Upper lobe of right lung (tissue), 1 donor: ENCODE results near the gene NOTCH4. TPM values are rescaled to one million over a fixed set of nuclear protein-coding genes. Genes with fewer than 3 reads are reported as not detected.
A peak's percentile ranks its signal among the peaks of the same experiment; 100 is the strongest.

Experiments
- ATAC-seq: fragments of 200-7000 bp; cut with Tn5 transposase; one replicate; pipeline ENCODE4 v1.9.1; 2020; ENCODE audit warnings: mild to moderate bottlenecking, moderate library complexity
- DNase-seq: peaks from one replicate; pipeline ENCODE4 v3.0.0-alpha.2; 2020
- H3K27ac ChIP-seq: fragments of 200-600 bp; one replicate; pipeline ENCODE4 v1.8.0; 2022
- H3K27me3 ChIP-seq: fragments of 200-600 bp; one replicate; pipeline ENCODE4 v1.8.0; 2022; ENCODE audit warnings: mild to moderate bottlenecking
- H3K36me3 ChIP-seq: fragments of 200-600 bp; one replicate; pipeline ENCODE4 v1.8.0; 2022
- H3K4me1 ChIP-seq: fragments of 200-600 bp; one replicate; pipeline ENCODE4 v1.8.0; 2022
- H3K4me3 ChIP-seq: fragments of 200-600 bp; one replicate; pipeline ENCODE4 v1.8.0; 2022; ENCODE audit warnings: mild to moderate bottlenecking
- H3K9me3 ChIP-seq: fragments of 200-600 bp; one replicate; pipeline ENCODE4 v1.8.0; 2022
- CTCF ChIP-seq: fragments of 200-600 bp; IDR thresholded peaks from one replicate; pipeline ENCODE4 v1.8.0; 2022; ENCODE audit warnings: antibody characterized with exemption
- intact Hi-C: fragments of 100-400 bp; cut with DNase I; formaldehyde crosslinking; loops from one replicate; pipeline ENCODE4 v1.11.0; 2022
- total RNA-seq: library from RNA; stranded (reverse); fragmentation: NEBNext Ultra II Directional; extraction: Animal tissue kit (Norgen Biotek cat#: 25700); gene quantifications from one replicate; pipeline ENCODE4 v1.2.1, GENCODE V29; 2021
- donor health status: DM: no; HTN: yes; CAD: no; lungs with severe emphysema.

NOTCH4 gene
- total RNA-seq, 1 donor from 2014 or later, result 78.7 TPM

GRCh38 chr6:32177788-32178546, 45.9 kb downstream of the NOTCH4 start, which contains the start of gene RNF5:
RNF5 (plus strand) TSS chr6:32178405; CDS start chr6:32178512, 107 bp downstream.
- DNase-seq, result peak; percentile 96
- Histone ChIP-seq H3K4me3 (peak within 1 kb of the TSS; percentile 85), H3K4me1 (peaks cover 37% of the 10 kb centered on the region), H3K27me3 (no peaks in the 10 kb centered on the region), H3K36me3 (peaks cover 26% of the 10 kb centered on the region), H3K9me3 (no peaks in the 10 kb centered on the region), H3K27ac (peak within 1 kb of the TSS; percentile 98)
- intact Hi-C loops, result no loop called here
- ATAC-seq, result peak; percentile 84
- no peak for TF ChIP-seq CTCF

GRCh38 chr6:32177183-32177787, 46.6 kb downstream of the NOTCH4 start:
- ATAC-seq (no peak), DNase-seq (no peak)
- no peaks in the 10 kb centered on the region for H3K27me3 ChIP-seq
- intact Hi-C loops, result no loop called here
- H3K36me3 ChIP-seq, result peaks cover 20% of the 10 kb centered on the region
- H3K27ac ChIP-seq, result peak overlapping the region; percentile 98
- H3K4me1 ChIP-seq, result peaks cover 37% of the 10 kb centered on the region
- peak overlapping the region; percentile 85 for H3K4me3 ChIP-seq
- TF ChIP-seq CTCF, result no peak
- no peaks in the 10 kb centered on the region for H3K9me3 ChIP-seq

- TF ChIP-seq CTCF, result no peak
Measured at GRCh38 chr6:32176476-32177182, 47.2 kb downstream of the NOTCH4 start.

GRCh38 chr6:32175711-32176475, 48.0 kb downstream of the NOTCH4 start, which contains the start of gene AGPAT1:
AGPAT1 (minus strand) TSS chr6:32176084; CDS start chr6:32171496, 4,588 bp downstream.
- peaks cover 11% of the 10 kb centered on the region for H3K36me3 ChIP-seq
- H3K9me3 ChIP-seq, result no peaks in the 10 kb centered on the region
- DNase-seq (peak; percentile 97), ATAC-seq (peak; percentile 81)
- H3K27me3 ChIP-seq, result no peaks in the 10 kb centered on the region
- intact Hi-C loops, result no loop called here
- peak within 1 kb of the TSS; percentile 98 for H3K27ac ChIP-seq
- H3K4me1 ChIP-seq, result peaks cover 37% of the 10 kb centered on the region
- TF ChIP-seq CTCF, result no peak
- peak within 1 kb of the TSS; percentile 85 for H3K4me3 ChIP-seq

More at GRCh38 chr6:32176476-32177182, 47.2 kb downstream of the NOTCH4 start:
- peaks cover 15% of the 10 kb centered on the region for H3K36me3 ChIP-seq
- H3K9me3 ChIP-seq, result no peaks in the 10 kb centered on the region
- H3K4me3 ChIP-seq, result peak overlapping the region; percentile 85
- intact Hi-C loops, result no loop called here
- DNase-seq, result no peak
- no peaks in the 10 kb centered on the region for H3K27me3 ChIP-seq
- H3K27ac ChIP-seq, result peak overlapping the region; percentile 98
- peaks cover 37% of the 10 kb centered on the region for H3K4me1 ChIP-seq
- no peak for ATAC-seq

GRCh38 chr6:32175322-32175710, 48.6 kb downstream of the NOTCH4 start:
- intact Hi-C loops, result no loop called here
- TF ChIP-seq CTCF, result no peak
- ATAC-seq, result no peak

More at GRCh38 chr6:32175322-32175710, 48.6 kb downstream of the NOTCH4 start:
- Histone ChIP-seq H3K4me1 (peaks cover 37% of the 10 kb centered on the region), H3K36me3 (peaks cover 12% of the 10 kb centered on the region), H3K27ac (peak overlapping the region; percentile 98), H3K4me3 (peak overlapping the region; percentile 85), H3K9me3 (no peaks in the 10 kb centered on the region), H3K27me3 (no peaks in the 10 kb centered on the region)
- no peak for DNase-seq
